GM12872 (cell line): ENCODE measurements around the gene NOL12.

Experiments
- CTCF ChIP-seq: IDR thresholded peaks from 3 replicates; pipeline ENCODE4 v1.5.1; 2011; ENCODE audit warnings: low read depth, mild to moderate bottlenecking, low read length, moderate library complexity; ENCODE audit not compliant: insufficient read depth

Gene NOL12

GRCh38 chr22:37641561-37641949, 44.6 kb upstream of the NOL12 start:
- TF ChIP-seq CTCF: no peak

GRCh38 chr22:37643225-37643847, 42.8 kb upstream of the NOL12 start:
- peak; percentile 96 for TF ChIP-seq CTCF

- no peak for TF ChIP-seq CTCF
Measured at GRCh38 chr22:37647317-37647716, 38.8 kb upstream of the NOL12 start.

- no peak for TF ChIP-seq CTCF
Measured at GRCh38 chr22:37647928-37648327, 38.2 kb upstream of the NOL12 start.

- no peak for TF ChIP-seq CTCF
Measured at GRCh38 chr22:37650463-37651136, 35.5 kb upstream of the NOL12 start.

- no peak for TF ChIP-seq CTCF
Measured at GRCh38 chr22:37654563-37655251, 31.4 kb upstream of the NOL12 start.

- TF ChIP-seq CTCF: no peak
Measured at GRCh38 chr22:37655252-37655563, 30.9 kb upstream of the NOL12 start.
